Myocyte (in vitro differentiated cells): Measurements from ENCODE around the gene TMEM30A. TPM values are rescaled to one million over a fixed set of nuclear protein-coding genes. Genes with fewer than 3 reads are reported as not detected.

ENCODE experiments used
- DNase-seq: peaks from one replicate; pipeline ENCODE4 v3.0.0-alpha.2; 2012; ENCODE audit warnings: low read depth
- polyA plus RNA-seq: library from polyadenylated mRNA; unstranded; fragments of >200 nt; gene quantifications from one replicate; pipeline ENCODE4 v1.2.1, GENCODE V29; 2012; ENCODE audit warnings: missing spikeins
- total RNA-seq: library from RNA; depleted of rRNA; stranded (reverse); fragments of >200 nt; gene quantifications from 2 replicates; pipeline ENCODE4 v1.2.3, GENCODE V29; 2014

Gene TMEM30A
- total RNA-seq, result 118 and 119 TPM in 2 replicates
- polyA plus RNA-seq, result 68.6 TPM

DNA sequence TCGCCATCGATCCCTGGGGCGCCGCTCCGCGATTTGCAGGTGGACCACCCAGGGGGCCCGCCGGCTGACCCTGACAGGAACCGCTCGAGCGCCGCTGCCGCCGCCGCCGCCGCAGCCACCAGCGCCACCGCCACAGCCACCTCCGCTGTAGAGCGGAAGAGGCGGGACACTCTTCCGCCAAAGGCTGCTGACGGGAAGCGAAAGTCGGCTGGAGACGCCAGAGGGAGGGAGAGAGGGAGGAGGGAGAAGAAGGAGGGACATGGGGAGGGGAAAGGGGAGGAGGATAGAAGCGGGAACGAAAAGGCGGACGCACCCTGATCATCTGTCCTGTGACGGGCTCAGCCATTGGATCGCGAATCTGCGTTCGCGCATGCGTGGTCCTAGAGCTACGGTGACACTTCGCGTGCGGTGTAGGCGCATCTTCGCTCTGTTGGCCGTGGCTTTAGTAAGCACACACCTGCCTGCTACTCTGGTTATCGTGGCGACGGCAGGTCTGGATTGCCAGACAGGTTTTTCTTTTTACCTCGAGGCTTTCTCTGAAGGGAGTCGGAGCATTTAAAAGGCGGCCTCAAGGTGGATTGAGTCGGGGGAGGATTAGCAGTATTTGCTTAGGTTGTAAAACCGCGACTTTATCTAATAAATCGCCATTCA lies at the start of gene TMEM30A:
TMEM30A (minus strand) TSS at position 161 of the 651 bp plus-strand sequence; CDS start at position 7, 154 bp downstream.
- DNase-seq, result peak; percentile 99

DNA sequence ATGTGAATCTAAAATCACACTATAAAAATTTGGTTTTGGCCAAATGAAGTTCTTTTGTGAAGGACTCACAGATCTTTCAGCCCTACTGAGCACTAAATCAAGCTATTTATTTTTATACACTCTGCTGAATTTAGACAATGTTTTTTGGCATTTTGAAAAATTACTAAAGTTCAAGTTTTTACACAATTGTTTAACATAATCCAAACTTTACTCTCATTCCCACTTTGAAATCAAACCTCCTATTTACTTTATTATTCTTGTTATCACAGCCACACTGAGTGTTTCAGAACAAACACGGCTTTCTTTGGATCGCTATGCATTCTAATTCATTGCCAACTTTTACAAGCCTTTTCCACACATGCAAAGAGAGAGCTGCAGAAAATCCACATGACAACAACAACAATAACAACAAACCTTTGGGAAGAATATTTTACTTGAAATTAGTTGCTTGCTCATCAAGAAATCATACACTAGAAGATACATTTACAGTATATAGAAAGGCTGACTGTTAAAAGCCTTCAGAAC lies 49.1 kb upstream of the TMEM30A start:
- DNase-seq, result no peak

DNA sequence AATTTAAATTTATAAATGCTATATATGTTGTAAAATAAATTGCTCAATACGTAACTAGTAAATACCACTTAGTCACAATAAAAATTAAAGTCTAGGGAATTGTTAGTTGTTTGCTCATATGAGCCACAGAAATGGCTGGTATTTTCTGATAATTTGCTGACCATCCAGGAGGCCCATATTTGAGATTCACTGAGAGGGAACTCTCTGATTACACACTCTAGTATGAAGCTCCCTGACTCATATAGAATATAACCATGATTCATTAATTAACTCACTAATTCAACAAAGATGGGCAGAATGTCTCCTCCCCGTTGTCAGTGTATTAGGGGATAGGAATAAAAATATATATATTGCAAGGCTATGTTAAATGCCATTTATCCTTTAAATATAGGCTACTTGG lies 46.6 kb upstream of the TMEM30A start:
- DNase-seq, result no peak

DNA sequence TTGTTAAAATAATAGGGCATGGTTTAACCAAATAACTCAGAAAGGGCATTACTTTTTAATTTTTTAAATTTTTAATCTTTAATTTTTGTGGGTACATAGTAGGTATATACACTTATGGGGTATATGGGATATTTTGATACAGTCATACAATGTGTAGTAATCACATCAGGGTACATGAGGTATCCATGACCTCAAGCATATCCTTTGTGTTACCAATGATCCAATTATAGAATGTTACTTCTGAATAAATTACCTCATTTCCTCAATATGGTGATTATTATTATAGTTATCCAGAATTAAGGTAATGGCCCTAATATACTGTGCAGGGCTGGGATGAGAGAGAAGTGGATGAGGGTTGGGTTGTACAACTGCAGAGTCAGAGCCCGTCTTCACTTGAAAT lies 45.1 kb upstream of the TMEM30A start:
- DNase-seq, result no peak

DNA sequence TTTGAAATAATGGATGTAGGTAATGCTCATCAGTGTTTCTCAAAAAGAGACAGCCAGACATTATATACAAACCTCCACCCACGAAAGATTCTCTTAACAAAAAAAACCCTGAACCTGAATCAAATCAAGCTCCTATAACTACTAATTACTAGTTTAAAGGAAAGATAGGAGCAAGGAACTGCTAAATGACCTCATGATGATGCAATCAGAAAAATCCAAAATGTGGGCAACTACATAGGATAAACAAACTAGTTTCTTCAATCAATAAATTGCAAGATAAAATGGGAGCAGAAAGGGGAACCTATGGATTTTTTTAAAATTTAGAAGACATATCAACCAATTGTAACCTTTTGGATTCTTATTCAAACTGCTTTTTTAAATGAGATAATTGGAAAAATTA lies 43.2 kb upstream of the TMEM30A start:
- DNase-seq, result no peak

DNA sequence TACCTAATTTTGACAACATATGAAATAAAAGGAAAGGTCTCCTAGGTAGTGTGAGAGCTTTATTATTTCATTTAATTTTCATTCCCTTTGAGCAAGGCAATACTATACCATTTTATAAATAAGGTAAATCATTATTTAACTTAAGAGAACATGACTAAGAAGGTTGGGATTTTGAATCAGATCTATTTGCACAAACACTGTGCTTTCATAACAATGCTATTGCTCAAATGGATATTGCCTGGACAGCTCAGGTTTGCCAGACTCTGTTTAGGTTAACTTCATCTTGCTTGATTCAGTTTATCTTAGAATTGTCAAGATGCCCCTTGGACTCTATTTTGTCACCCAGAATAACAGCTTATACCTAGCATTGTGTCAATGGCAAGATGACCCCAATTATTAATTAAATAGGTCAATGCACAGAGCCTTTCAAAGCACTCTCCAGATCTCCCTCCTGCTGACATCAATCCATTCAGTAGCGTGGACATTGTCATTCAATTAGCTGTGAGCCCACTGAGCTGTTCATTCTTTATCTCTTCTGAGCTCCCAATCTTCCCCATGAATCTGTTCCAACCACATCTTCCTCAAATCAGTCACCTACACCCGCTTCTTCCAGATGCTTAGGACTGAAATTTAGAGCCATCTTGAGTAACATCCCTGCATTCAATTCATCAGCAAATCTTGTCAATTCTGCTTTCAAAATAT lies 42.1 kb upstream of the TMEM30A start:
- DNase-seq, result no peak

DNA sequence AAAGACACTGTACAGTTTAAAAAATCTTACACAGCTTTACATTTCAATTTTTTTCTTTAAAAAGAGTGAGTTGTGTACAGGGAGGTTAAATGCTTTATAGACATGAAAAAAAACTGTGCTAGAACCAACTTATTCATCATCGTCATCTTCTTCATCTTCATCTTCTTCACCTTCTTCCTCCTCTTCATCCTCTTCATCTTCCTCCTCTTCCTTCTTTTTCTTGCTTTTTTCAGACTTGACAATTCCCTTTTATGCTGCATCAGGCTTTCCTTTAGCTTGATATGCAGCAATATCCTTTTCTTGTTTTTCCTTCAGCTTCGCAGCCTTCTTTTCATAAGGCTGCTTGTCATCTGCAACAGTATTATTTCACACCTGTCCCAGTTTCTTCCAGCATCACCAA lies 34.3 kb upstream of the TMEM30A start:
- DNase-seq, result no peak

DNA sequence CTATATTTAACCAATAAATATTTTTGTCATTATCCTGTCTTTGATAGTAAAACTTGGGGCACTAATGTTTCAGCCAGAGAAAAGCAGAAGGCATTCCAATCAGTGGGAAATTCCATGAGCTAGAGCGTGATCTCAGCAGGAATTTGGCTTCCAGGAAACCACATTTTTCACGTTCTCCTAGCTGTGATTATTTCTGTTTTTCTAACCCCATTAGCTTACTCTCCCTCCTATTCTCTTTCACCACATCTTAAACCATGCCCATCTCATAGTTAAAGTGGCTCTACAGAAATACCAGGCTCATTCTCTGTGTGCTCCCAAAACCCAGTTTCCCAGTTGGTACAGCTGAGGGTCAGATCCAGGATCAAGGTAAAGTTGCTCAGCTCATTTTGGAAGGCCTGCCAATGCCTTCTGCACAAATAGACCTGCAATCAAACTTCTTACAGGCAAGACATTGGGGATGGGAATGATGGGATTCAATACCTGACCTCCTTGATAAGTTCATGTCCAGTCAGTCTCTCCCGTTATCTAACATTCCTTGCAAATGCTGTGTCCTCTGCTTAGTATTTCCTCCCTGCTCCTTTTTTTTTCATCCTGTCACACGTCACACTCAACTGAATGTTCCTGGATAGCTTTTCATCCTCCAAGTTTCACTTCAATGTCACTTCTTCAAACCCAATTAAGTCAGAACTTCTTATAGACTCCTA lies 33.1 kb upstream of the TMEM30A start:
- peak; percentile 19 for DNase-seq

DNA sequence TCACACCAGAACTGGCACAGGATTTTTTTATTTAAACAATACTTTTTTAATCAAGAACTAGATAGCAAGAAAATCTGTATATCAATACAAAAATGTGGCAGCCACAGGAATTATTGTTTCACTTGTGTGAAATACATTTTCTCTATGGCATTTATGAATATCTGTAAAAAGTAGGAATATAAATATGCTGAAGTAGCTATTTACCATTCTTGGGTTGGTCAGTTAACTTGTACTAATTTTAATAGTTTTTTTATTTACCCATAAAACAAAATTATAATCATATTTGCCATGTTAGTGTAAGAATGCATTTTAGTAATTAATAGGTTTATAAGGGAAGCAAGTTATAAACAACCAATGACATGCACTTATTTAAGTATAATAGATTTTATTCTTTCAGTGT lies 31.4 kb upstream of the TMEM30A start:
- DNase-seq, result no peak

DNA sequence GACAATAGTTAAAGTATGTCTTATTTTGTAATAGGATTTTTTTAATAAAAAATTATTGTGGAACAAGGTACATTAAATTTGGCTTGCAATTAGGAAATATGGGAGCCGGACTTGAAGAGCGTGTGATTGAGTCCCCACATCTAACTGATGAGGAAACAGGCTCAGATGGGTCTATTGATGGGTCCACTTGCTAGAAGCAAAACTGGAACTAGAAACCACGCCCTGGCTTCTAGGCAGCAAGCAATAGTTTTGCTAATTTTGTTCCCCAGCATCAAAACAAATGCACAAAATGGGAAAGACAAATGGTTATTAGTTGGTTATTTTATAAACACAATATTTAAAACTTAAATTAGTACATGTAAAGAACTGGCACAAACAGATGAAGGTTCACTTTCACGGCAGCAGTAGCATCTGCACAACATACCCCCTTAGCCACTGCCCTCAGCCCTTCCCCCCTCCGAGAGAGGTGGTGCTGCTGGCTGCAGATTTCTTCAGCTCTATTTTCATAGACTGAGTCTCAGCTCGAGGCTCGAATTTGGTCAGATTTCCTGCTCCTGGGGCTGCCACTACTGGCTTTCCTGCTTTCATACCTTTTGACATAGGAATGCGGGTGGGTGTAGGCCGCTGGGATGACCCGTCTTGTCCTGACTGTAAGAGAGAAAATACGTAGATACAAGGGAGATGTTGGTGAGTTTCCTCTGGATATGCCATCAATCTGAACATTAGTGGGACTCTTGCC lies 23.8 kb upstream of the TMEM30A start:
- no peak for DNase-seq

DNA sequence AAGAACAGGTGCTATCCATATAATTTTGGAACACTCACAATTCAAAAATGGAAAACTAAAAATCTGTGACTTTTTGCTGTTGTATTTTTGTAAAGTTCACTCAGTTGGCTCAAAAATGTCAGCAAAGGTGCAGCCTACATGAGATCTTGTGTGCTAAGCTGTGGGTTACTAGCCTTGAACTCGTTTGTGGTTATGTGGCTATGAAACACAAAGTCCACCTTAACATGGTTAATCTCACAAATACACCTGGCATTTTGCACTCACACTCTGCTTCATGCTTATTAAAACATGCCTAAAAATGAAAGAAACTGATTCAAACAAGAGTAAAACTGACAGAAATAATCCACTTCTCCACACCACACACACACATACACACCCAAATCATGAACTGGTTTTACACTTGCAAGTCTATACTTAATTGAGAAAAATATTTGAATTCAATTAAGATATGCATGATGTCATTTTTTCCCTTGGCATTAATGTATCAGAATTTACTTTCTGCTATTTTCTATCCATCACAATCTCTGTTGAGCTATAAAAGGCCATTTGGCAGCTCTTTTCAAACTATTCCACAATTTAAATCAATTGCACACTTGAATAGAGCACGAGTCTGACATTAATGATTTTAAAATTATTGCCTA lies 22.9 kb upstream of the TMEM30A start:
- no peak for DNase-seq

DNA sequence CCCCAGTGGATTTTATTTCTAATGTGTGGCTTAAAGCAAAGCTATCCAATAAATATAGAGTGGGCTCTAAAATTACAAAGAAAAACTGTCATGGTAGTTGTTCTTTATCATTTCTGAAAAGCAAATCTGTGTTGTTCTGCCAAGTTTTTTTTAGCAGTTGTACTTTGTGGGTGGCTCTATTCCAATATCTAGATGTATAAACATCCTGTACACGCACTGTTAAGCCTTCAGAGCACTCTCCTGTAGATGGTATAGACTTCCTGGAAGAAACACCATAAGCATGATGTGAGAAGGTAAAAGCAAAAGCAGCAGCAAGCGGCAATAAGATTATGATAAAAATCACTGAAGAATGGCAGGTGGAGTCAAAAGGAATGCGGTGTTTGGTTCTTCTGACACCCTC lies 21.5 kb upstream of the TMEM30A start:
- no peak for DNase-seq

DNA sequence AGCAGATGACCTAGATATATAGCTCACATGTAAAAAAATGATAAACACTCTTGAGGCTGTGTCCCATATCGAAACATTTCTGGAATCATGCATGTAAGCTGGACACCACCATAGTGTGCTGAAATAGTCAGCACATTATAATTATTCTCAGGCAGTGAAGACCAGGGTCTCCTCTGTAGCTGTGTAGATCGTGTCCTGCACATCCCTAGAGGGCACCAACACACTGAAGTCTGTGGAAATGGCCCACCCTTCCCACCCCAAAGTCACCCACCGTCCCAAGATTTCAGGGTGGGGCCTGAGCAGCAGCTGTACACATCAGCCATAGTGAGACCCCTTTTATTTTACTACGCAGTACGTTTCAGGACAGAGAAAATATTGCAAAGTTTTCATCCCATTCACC lies 21.0 kb upstream of the TMEM30A start:
- no peak for DNase-seq

DNA sequence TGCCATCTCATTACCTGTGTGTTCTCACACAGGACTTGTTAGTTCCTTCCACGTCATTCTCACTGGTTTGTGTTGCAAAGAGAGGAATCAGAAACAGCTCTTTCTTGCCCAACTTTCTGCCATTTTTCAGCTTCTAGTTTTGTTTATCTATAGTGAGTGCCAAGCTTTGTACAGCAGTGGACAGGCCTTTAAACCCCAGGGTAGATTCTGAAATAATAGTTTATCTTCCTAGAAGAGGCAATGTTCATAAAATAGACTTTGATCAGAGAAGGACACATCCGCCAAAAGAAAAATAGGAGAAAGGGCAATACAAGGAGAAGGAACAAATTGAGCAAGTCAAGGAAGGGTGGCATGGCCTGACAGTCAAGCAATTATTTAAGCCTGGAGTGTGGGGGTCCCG lies 17.7 kb upstream of the TMEM30A start:
- DNase-seq, result no peak

DNA sequence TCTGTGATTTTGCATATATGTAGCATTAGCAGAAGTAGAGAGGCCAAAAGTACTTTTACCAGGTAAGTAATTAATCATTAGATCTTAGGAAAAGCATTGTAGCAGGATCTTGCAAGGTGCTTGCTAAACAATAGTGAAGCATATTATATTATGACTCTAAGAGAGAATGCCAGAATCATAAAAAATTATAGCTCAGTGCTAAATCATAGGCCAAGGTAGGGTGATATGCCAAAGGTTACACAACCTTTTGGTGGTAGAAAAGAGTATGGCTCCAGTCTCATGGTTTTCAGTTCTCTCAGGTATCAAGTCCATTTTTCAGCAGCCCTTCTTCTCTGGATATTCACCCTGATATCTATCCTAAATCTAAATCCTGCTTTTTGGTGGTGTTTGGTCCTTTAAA lies 16.9 kb upstream of the TMEM30A start:
- no peak for DNase-seq

DNA sequence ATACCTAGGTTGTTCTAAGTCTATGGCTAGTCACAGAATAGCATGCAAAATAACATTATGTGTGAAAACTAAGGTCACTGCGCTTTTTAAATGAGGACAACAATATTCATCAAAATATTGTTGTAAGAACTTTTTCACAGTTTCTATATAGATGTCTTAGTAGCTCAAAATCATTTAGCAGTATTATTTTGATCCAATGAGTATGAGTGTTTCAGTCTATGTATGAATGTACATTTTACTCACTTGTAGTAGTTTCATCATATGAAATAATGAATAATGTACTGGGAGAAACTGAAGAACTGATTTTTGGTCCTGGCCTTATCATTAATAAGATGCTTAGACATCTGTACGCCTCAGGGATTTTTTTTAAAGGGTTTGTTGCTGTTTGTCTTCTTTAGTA lies 16.5 kb upstream of the TMEM30A start:
- no peak for DNase-seq

DNA sequence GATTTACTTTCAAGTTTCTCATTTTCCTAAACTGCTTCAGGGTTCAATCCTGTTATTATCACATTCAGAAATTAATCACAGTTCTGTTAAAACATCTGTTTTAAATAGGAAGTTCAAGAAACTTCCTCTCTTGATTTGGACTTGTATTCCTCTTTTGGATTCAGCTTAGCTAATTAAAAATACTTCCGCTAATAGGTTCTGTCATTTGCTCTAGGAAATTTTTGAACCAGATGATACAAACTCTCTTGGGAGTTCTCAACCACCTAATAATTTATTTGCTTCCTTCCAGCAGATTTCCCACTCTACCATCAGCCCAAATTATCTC lies 15.9 kb upstream of the TMEM30A start:
- DNase-seq, result no peak

DNA sequence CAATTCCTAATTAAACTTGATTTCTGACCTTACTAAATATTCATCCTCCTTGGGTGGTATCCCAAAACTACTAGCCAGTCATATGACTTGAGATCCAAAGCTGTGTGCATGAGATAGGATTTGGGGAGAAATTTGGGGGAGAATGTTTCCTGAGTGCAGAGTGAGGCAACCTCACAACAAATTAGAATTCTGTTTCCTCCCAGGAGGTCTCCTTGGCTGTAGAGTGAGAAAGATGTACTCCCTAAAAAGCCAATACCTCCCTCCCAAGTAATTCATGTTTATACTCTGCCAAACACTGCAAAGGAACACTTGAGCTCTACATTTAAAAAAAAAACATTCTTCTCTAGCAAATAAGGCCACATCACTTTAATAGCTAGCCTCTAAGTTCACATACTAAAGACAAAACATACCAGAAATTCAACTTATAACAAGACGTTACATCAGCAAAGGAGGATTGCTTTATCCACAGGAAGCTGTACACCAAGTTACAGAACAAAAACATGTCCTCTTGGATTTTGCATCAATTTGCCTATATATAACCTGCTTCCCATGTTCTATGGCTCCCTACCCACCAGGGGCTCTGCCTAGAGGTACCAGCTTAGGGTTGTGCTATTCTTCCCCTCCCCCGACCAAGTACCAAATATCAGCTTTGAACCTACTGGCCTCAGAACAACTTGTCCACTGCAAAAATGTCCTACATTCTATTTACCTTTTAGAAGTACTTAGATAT lies 15.4 kb upstream of the TMEM30A start:
- DNase-seq, result no peak

DNA sequence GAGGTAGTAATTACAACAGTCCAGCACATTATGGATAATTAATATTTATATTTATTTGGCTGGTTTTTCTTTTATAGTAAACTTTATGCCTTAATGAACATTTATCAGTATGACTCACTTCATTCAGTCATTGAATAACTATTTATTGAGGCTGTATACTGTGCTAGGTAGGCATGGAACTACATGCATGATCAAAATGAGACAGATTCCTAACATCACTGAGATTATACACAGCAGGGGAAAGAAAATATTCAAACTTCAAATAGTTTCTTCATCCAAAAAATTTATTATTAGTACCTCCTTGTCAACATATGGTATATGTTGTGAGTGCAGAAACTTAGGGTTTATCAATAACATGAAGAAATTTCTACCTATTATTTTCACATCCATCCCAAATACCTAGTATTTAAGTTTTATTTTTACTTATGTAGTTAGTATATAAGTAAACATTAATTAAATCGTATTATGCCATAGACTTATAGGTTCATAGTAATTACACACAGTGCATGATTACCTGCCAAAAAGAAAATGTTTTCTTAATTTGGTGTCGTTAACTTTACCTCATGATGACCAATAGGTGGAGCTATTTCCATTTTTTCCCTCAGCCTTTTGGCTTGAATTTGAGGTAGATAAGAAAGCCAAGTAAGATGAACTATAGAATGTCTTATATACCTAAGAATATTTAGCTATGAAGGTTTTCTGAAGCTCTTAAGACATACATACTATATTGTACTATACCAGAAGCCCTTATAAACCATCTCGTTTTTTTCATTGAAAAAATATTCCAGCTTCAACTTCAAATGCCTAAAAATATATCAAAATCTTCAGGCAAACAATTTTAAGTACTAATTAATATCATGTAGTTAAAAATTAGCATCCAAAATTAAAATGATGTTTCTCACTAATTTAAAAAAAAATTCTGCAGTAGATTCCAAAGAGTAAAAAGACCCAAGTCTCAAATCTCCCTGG lies 12.5 kb upstream of the TMEM30A start:
- peak; percentile 69 for DNase-seq
